Astrocyte (in vitro differentiated cells and primary cell): ENCODE data around the gene RNF157. TPM values are rescaled to one million over a fixed set of nuclear protein-coding genes. Genes with fewer than 3 reads are reported as not detected.
"Not testable (repeated sequence)": the region's sequence is repeated elsewhere in the genome, so short reads cannot be mapped to it uniquely, and the experiment has no call there.

ENCODE experiments used
- DNase-seq: peaks from one replicate; pipeline ENCODE4 v3.0.0-alpha.2; 2010; ENCODE audit warnings: low read depth
- FAIRE-seq: peaks from 2 replicates; lab custom pipeline; 2011; peaks lifted over from hg19 to GRCh38; lab: Jason Lieb, UNC
- H2AFZ ChIP-seq: 2 replicates; pipeline ENCODE4 v1.6.0; 2012; ENCODE audit warnings: low read depth, low read length, inconsistent platforms
- H3K27ac ChIP-seq: 2 replicates; pipeline ENCODE4 v1.5.1; 2011; ENCODE audit warnings: low read depth, low read length, inconsistent platforms
- H3K27me3 ChIP-seq: 2 replicates; pipeline ENCODE4 v1.6.0; 2011; ENCODE audit warnings: low read length, inconsistent platforms; ENCODE audit not compliant: insufficient read depth
- H3K36me3 ChIP-seq: 2 replicates; pipeline ENCODE4 v1.5.1; 2011; ENCODE audit warnings: low read length, inconsistent platforms; ENCODE audit not compliant: insufficient read depth
- H3K4me1 ChIP-seq: 2 replicates; pipeline ENCODE4 v1.5.1; 2011; ENCODE audit warnings: low read length, inconsistent platforms; ENCODE audit not compliant: insufficient read depth
- H3K4me2 ChIP-seq: 2 replicates; pipeline ENCODE4 v1.6.0; 2012; ENCODE audit warnings: low read length, inconsistent platforms
- H3K4me3 ChIP-seq: 2 replicates; pipeline ENCODE4 v1.5.1; 2011; ENCODE audit warnings: low read depth, mild to moderate bottlenecking, low read length, inconsistent platforms; ENCODE audit not compliant: insufficient read depth
- H3K79me2 ChIP-seq: 2 replicates; pipeline ENCODE4 v1.6.0; 2012; ENCODE audit warnings: mild to moderate bottlenecking, low read length, inconsistent platforms; ENCODE audit not compliant: insufficient read depth
- H3K9ac ChIP-seq: 2 replicates; pipeline ENCODE4 v1.6.0; 2012; ENCODE audit warnings: mild to moderate bottlenecking, low read length, inconsistent platforms
- H3K9me3 ChIP-seq: 2 replicates; pipeline ENCODE4 v1.5.1; 2012; ENCODE audit warnings: low read depth, mild to moderate bottlenecking, low read length, inconsistent platforms; ENCODE audit not compliant: insufficient read depth
- H4K20me1 ChIP-seq: 2 replicates; pipeline ENCODE4 v1.6.0; 2012; ENCODE audit warnings: low read length, inconsistent platforms; ENCODE audit not compliant: insufficient read depth
- H3K27ac Mint-ChIP-seq: one replicate; pipeline ENCODE4 v1.8.0; 2021; ENCODE audit warnings: mild to moderate bottlenecking, mixed read lengths; ENCODE audit not compliant: unreplicated experiment
- H3K27me3 Mint-ChIP-seq: one replicate; pipeline ENCODE4 v1.8.0; 2021; ENCODE audit warnings: low read depth, mixed read lengths; ENCODE audit not compliant: unreplicated experiment
- H3K36me3 Mint-ChIP-seq: one replicate; pipeline ENCODE4 v1.8.0; 2021; ENCODE audit warnings: low read depth, mixed read lengths; ENCODE audit not compliant: unreplicated experiment
- H3K4me1 Mint-ChIP-seq: one replicate; pipeline ENCODE4 v1.8.0; 2021; ENCODE audit warnings: low read depth, mixed read lengths; ENCODE audit not compliant: unreplicated experiment
- H3K4me3 Mint-ChIP-seq: one replicate; pipeline ENCODE4 v1.8.0; 2021; ENCODE audit warnings: mild to moderate bottlenecking, moderate library complexity, mixed read lengths; ENCODE audit not compliant: unreplicated experiment
- H3K9me3 Mint-ChIP-seq: one replicate; pipeline ENCODE4 v1.8.0; 2021; ENCODE audit warnings: mild to moderate bottlenecking, mixed read lengths; ENCODE audit not compliant: unreplicated experiment
- CTCF ChIP-seq: IDR thresholded peaks from 2 replicates; pipeline ENCODE4 v1.5.1; 2011; ENCODE audit warnings: low read depth, mild to moderate bottlenecking, inconsistent platforms, low read length, moderate library complexity; ENCODE audit not compliant: insufficient read depth
- EZH2 ChIP-seq: IDR thresholded peaks from 2 replicates; pipeline ENCODE4 v1.6.1; 2012; ENCODE audit warnings: mild to moderate bottlenecking, low read length, inconsistent platforms; ENCODE audit not compliant: insufficient read depth
- total RNA-seq: library from RNA; stranded (reverse); gene quantifications from 2 replicates; pipeline ENCODE4 v1.2.1, GENCODE V29; 2021

Gene RNF157
- total RNA-seq, 1 donor from 2014 or later, result 1.4 TPM

DNA sequence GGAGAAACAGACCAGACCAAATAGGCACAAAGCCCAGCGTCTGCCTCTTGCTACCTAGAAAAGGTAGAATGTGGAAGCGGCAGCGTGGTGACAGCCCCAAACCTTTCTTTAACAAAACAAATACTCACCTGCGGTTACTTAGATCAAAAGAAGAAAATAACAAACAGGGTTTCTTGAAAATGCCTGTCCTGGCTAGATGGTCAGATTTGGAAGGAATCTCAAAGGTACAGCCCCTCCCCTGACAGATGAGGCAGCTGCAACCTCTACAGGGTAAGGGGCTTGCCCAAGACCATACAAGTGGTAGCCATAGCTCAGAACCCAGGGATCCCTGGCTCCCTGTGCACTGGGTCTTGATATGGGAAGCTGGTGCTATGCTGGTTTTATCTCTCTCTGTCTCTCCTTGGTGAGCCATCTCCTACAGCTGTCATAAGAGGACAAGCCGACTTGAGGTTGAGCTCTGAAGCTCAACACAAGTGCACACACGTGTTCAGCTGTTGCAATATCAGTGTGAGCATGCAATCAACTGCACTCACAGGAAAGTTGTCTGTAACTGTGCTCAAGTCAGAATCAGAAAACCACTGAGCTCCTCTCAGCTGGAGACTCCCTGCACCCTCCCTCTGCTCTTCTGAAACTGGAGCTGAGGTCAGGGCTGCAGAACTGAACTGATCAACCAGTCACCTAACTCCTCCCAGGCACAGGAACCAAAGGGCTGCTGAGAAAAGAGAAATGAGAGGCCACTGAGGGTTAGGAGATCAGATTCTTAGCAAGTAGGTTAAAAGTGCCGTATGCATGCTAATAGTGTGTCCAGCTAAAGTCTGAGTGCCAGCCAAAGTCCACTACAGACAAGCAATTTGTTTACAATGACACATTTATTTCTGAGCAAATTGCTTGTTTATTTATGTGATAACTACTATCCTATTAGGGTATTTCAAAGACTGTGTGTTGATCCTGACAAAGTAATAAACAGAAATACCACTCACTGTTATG is 6.1 kb upstream of the RNF157 start:
- Histone ChIP-seq H4K20me1 (no peaks in the 10 kb centered on the region), H3K9ac (no peak overlapping the region), H3K79me2 (no peaks in the 10 kb centered on the region), H3K27ac (no peak overlapping the region), H3K27me3 (peaks cover 40% of the 10 kb centered on the region), H3K4me3 (no peak overlapping the region), H2AFZ (no peak overlapping the region), H3K9me3 (no peaks in the 10 kb centered on the region), H3K4me2 (no peak overlapping the region), H3K36me3 (no peaks in the 10 kb centered on the region), H3K4me1 (no peaks in the 10 kb centered on the region)
- DNase-seq, result no peak
- no peaks in the 10 kb centered on the region for H3K9me3 Mint-ChIP-seq
- peaks cover 8% of the 10 kb centered on the region for H3K4me1 Mint-ChIP-seq
- peak overlapping the region; percentile 12 for H3K27ac Mint-ChIP-seq
- no peak overlapping the region for H3K4me3 Mint-ChIP-seq
- TF ChIP-seq EZH2 (no peak), CTCF (no peak)
- no peak for FAIRE-seq
- H3K27me3 Mint-ChIP-seq, result peaks cover 44% of the 10 kb centered on the region
- H3K36me3 Mint-ChIP-seq, result no peaks in the 10 kb centered on the region

- H3K4me3 ChIP-seq, H3K4me3 Mint-ChIP-seq, H3K36me3 Mint-ChIP-seq, FAIRE-seq, H3K79me2 ChIP-seq, H3K4me1 Mint-ChIP-seq, H4K20me1 ChIP-seq, H3K27ac ChIP-seq, DNase-seq, H3K27ac Mint-ChIP-seq, H3K9ac ChIP-seq, H3K4me2 ChIP-seq, H2AFZ ChIP-seq, H3K4me1 ChIP-seq, H3K36me3 ChIP-seq, H3K9me3 Mint-ChIP-seq, H3K9me3 ChIP-seq: not testable (repeated sequence)
- peaks cover 51% of the 10 kb centered on the region for H3K27me3 Mint-ChIP-seq
- H3K27me3 ChIP-seq, result peaks cover 41% of the 10 kb centered on the region
These were observed 4.4 kb upstream of the RNF157 start for GRCh38 chr17:76244721-76245120.

DNA sequence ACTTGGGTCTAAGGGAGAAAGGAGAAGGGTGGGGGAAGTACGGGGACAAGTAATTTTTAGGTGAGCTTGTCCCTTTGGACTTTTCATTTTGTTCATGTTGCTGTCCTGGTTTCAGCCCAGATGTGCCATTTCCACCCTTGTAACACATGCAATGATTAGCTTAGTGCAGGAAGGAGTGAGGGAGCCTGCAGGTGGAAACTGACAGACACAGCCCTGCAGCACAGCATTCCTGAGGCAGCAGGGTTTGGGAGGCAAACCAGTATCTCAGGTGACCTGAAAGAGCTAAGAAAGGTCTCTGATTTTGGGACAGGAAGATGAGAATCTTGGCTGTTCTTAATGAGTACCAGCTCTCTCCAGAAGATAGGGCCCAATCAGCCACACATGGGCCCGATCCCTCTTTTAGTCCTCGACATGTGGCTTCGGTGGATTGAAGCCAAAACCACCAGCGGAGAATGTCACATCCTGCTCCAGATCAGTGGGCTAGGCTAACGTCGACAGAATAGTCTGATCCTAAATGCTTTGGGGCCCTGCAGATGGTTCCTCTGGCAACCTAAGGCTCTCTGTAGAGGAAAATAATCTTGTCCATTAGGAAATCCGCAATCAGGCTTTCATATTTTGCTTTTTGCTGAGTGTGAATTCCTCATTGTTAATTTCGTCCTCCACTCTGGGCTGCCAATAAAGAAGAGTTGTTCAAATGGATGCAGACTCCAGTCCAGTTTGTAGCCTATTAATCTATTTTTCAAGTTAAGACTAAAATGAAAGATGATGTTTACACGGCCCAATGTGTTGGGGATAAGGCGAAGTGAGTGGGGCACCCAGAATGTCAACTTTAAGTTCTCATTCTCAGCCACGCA is 3.8 kb upstream of the RNF157 start:
- H3K4me3 ChIP-seq, result no peak overlapping the region
- H3K4me1 Mint-ChIP-seq, result peaks cover 5% of the 10 kb centered on the region
- H3K9me3 ChIP-seq, result no peaks in the 10 kb centered on the region
- no peaks in the 10 kb centered on the region for H3K36me3 Mint-ChIP-seq
- FAIRE-seq (no peak), DNase-seq (no peak)
- H3K4me3 Mint-ChIP-seq, result no peak overlapping the region
- H3K79me2 ChIP-seq, result no peaks in the 10 kb centered on the region
- H3K4me2 ChIP-seq, result no peak overlapping the region
- H3K27me3 ChIP-seq, result peaks cover 48% of the 10 kb centered on the region
- H3K27me3 Mint-ChIP-seq, result peaks cover 53% of the 10 kb centered on the region
- TF ChIP-seq EZH2 (no peak), CTCF (no peak)
- no peak overlapping the region for H3K27ac ChIP-seq
- no peaks in the 10 kb centered on the region for H4K20me1 ChIP-seq
- H3K36me3 ChIP-seq, result no peaks in the 10 kb centered on the region
- H2AFZ ChIP-seq, result no peak overlapping the region
- no peak overlapping the region for H3K9ac ChIP-seq
- no peak overlapping the region for H3K27ac Mint-ChIP-seq
- H3K9me3 Mint-ChIP-seq, result no peaks in the 10 kb centered on the region
- peaks cover 4% of the 10 kb centered on the region for H3K4me1 ChIP-seq
